Measurements from ENCODE around the gene SEC24A.
"Not testable (repeated sequence)": the region's sequence is repeated elsewhere in the genome, so short reads cannot be mapped to it uniquely, and the experiment has no call there.

SEC24A gene

GRCh38 chr5:134648425-134649162 lies at the start of gene SEC24A:
TSS of gene SEC24A (plus strand) at chr5:134648785. CDS start at chr5:134649077, 292 bp downstream.
- DNase-seq (ENCODE audit: low read depth, low spot score): peak; percentile 73

GRCh38 chr5:134599820-134600219 lies 48.8 kb upstream of the SEC24A start:
- not testable (repeated sequence) for DNase-seq (ENCODE audit: low read depth, low spot score)

GRCh38 chr5:134600600-134600999 lies 48.0 kb upstream of the SEC24A start:
- no peak for DNase-seq (ENCODE audit: low read depth, low spot score)

- no peak for DNase-seq (ENCODE audit: low read depth, low spot score)
These were observed 45.5 kb upstream of the SEC24A start for GRCh38 chr5:134603059-134603458.

GRCh38 chr5:134604908-134605307 lies 43.7 kb upstream of the SEC24A start:
- DNase-seq (ENCODE audit: low read depth, low spot score): no peak

GRCh38 chr5:134606726-134607125 lies 41.9 kb upstream of the SEC24A start:
- DNase-seq (ENCODE audit: low read depth, low spot score): no peak

- DNase-seq (ENCODE audit: low read depth, low spot score): no peak
These were observed 40.0 kb upstream of the SEC24A start for GRCh38 chr5:134608555-134608954.

GRCh38 chr5:134609232-134609851 lies 39.2 kb upstream of the SEC24A start:
- no peak for DNase-seq (ENCODE audit: low read depth, low spot score)

GRCh38 chr5:134610725-134611124 lies 37.9 kb upstream of the SEC24A start:
- no peak for DNase-seq (ENCODE audit: low read depth, low spot score)

GRCh38 chr5:134611515-134611914 lies 37.1 kb upstream of the SEC24A start:
- no peak for DNase-seq (ENCODE audit: low read depth, low spot score)

GRCh38 chr5:134614450-134615085 lies 34.0 kb upstream of the SEC24A start:
- no peak for DNase-seq (ENCODE audit: low read depth, low spot score)

GRCh38 chr5:134620634-134621033 lies 28.0 kb upstream of the SEC24A start:
- no peak for DNase-seq (ENCODE audit: low read depth, low spot score)

GRCh38 chr5:134625559-134625958 lies 23.0 kb upstream of the SEC24A start:
- DNase-seq (ENCODE audit: low read depth, low spot score): no peak

GRCh38 chr5:134626369-134627014 lies 22.1 kb upstream of the SEC24A start:
- no peak for DNase-seq (ENCODE audit: low read depth, low spot score)

- no peak for DNase-seq (ENCODE audit: low read depth, low spot score)
These were observed 14.4 kb upstream of the SEC24A start for GRCh38 chr5:134634227-134634626.

- not testable (repeated sequence) for DNase-seq (ENCODE audit: low read depth, low spot score)
These were observed 13.2 kb upstream of the SEC24A start for GRCh38 chr5:134635366-134635765.

GRCh38 chr5:134637116-134637721 lies 11.4 kb upstream of the SEC24A start:
- DNase-seq (ENCODE audit: low read depth, low spot score): no peak

- DNase-seq (ENCODE audit: low read depth, low spot score): no peak
These were observed 9.8 kb upstream of the SEC24A start for GRCh38 chr5:134638760-134639201.

GRCh38 chr5:134642931-134643530 lies 5.6 kb upstream of the SEC24A start:
- DNase-seq (ENCODE audit: low read depth, low spot score): no peak

- no peak for DNase-seq (ENCODE audit: low read depth, low spot score)
These were observed 698 bp upstream of the SEC24A start for GRCh38 chr5:134647750-134648424.
